ENCODE data around the gene HACD1.
"Not testable (repeated sequence)": the region's sequence is repeated elsewhere in the genome, so short reads cannot be mapped to it uniquely, and the experiment has no call there.

The HACD1 gene

DNA sequence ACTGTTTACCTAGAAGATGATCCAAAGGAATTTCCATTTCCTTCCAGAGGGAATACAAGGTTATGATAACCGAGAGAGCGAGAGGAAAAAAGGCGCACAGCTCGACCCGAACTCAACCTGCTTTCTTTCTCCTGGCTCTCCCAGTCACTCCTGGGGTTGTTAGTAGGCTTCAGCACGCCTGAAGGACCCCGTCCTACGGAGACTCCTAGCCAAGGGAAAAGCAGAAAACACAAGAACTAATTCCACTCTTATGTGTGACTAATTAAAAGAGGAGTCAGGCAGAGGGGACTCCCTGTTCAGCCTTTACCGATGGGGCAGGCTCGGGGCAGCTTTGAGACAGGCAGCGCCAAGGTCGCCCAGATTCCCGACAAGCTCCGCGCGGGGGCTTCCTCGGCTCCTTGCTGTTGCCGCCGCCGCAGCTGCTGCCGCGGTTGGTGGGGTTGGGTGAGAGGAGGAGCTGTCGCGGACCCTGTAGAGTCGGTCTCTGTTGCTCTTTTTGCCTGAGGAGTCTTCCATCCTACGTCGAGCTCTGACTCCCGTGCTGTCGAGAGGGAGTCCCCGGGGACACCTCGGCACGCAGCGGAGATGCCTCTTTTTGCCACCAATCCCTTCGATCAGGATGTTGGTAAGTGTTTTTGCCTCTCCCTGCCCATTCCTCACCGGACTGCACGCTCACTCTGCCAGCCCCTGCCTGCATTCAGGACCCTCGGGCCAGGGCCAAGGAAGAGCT lies 26.7 kb upstream of the HACD1 start, which contains the start of gene STAM:
TSS of gene STAM (plus strand) at position 397 of the 730 bp plus-strand sequence. CDS start at position 586, 189 bp downstream.
- peak; percentile 79 to 90 (median 82) for DNase-seq (ENCODE audit: low read depth in 3 of 3, low spot score in 1 of 3)

GRCh38 chr10:17643339-17643754 lies 26.2 kb upstream of the HACD1 start:
- no peak for DNase-seq (ENCODE audit: low read depth in 3 of 3, low spot score in 1 of 3)

DNA sequence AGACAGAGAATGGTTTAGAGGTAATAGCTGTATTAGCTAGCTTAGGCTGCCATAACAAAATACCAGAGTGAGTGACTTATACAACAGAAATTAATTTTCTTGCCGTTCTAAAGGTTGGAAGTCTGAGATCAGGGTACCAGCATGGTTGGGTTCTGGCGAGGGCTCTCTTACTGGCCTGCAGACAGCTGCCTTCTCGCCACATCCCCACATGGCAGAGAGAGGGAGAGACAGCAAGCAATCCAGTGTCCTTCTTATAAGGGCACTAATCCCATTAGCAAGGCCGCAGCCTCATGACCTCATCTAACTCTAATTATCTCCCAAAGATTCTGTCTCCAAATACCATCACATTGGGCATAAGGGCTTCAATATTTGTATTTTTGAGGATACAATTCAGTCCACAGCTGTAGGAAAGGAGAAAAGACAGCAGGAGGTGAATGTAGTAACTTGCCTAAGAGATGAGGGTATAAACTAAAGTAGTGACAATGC lies 23.2 kb upstream of the HACD1 start:
- DNase-seq (ENCODE audit: low read depth in 3 of 3, low spot score in 1 of 3), result no peak

GRCh38 chr10:17637869-17638268 lies 20.7 kb upstream of the HACD1 start:
- DNase-seq (ENCODE audit: low read depth in 3 of 3, low spot score in 1 of 3), result no peak

GRCh38 chr10:17633353-17633752 lies 16.2 kb upstream of the HACD1 start:
- DNase-seq (ENCODE audit: low read depth in 3 of 3, low spot score in 1 of 3), result no peak

GRCh38 chr10:17632590-17632989 lies 15.4 kb upstream of the HACD1 start:
- not testable (repeated sequence) for DNase-seq (ENCODE audit: low read depth in 3 of 3, low spot score in 1 of 3)

DNA sequence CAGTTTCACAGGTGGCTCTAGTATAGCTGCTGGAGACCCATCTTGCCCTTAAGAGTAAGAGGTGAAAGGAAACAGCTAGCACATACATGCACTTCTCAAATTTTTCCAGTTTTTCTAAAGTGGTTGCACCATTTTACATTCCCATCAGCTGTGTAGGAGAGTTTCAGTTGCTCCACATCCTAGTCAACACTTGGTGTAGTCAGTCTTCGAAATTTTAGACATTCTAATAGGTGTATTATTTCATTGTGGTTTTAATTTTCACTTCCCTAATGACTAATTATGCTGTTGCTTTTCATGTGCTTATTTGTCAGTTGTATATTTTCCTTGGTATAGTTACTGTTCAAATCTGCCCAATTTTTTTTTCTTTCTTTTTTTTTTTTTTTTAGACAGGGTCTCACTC lies 9.5 kb upstream of the HACD1 start:
- no peak for DNase-seq (ENCODE audit: low read depth in 3 of 3, low spot score in 1 of 3)

DNA sequence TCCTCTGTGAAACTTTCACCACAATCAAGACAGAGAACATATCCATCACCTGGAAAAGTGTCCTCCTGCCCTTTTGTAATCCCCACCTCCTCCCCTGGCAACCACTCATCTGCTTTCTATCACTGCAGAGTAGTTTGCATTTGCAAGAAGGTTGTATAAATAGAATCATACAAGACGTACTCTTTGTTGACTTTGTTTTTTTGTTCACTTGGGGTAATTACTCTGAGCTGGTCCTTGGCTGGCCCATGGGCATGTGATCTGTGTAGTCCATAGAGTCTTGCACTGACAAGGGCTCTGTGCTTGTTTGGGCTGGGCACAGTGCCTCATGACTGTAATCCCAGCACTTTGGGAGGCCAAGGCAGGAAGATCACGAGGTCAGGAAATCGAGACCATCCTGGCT lies 7.8 kb upstream of the HACD1 start:
- DNase-seq (ENCODE audit: low read depth in 3 of 3, low spot score in 1 of 3), result no peak

DNA sequence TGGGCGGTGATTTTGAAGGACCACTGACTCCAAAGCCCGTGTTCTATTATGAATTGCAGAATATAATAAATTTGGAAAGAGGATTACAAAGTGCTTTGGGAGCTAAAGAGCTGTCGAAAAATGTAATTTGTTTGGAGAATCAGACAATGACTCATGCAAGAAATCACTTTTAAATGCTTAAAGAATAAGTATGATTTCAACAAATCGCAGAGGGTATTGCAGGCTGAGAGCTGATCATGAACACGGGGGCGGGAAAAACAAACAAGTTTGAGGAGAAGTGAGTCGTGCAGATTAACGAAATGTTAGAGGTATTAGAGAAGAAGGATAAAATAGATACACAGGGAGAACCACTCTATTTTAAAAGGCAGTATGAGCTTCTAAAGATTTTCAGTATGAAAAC lies 4.9 kb upstream of the HACD1 start:
- DNase-seq (ENCODE audit: low read depth in 3 of 3, low spot score in 1 of 3), result no peak

DNA sequence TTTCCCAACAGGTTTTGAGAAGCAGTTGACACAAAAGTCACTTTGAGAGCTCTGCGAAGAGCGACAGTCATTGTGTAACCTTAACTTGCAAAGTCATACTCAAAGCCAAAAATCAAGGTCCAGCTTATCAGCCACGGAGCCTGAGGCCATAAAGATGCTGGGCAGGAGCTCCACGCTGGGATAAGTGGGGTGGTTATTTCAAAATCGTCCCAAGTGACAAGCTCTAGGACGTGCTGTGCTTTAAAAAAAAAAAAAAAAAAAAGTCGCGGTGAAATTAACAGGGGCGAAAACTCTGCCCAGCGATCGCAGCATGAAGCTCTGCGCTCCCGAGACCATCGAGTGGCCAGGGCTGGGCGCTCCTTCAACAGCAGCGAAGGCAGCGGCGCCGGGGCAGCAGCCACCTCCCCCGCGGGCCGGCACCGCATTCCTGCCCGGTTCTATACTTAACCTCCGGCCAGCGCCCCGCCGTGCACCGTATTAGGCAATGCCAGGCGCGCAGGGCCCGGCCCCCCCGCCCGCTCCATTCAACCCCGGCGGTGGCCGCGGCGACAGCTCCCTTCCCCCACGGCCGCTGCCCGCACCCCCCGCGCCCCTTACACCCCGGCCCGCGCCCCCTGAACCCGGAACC lies 657 bp downstream of the HACD1 start:
- peak in 1 of 3 donors; percentile 4 for DNase-seq (ENCODE audit: low read depth in 3 of 3, low spot score in 1 of 3)

- DNase-seq (ENCODE audit: low read depth in 3 of 3, low spot score in 1 of 3), result no peak
Measured at GRCh38 chr10:17609523-17610079, 7.6 kb downstream of the HACD1 start.

- no peak for DNase-seq (ENCODE audit: low read depth in 3 of 3, low spot score in 1 of 3)
Measured at GRCh38 chr10:17607603-17608332, 9.4 kb downstream of the HACD1 start.

- no peak for DNase-seq (ENCODE audit: low read depth in 3 of 3, low spot score in 1 of 3)
Measured at GRCh38 chr10:17607060-17607459, 10.1 kb downstream of the HACD1 start.

DNA sequence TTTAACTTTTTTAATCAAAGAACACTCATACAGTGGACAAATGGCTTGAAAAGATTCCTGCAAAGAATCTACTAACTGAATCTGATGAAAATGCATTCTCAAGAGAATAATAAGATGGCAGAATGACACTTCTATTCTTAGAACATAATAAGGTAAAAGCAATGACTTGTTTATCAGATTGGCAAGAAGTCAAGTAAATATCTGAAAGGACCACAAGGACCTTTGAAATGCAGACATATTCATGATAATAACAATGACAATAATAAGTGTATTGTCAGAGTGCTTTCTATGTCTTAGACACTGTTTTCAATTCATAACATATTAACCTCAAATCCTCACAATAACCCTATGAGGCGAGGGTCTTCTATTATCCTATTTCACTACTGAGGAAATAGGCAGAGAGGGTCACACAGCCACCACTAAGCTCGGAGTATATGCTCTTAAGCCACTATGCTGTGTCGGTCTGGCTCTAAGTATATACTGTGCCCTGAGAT lies 10.6 kb downstream of the HACD1 start:
- DNase-seq (ENCODE audit: low read depth in 3 of 3, low spot score in 1 of 3), result no peak

DNA sequence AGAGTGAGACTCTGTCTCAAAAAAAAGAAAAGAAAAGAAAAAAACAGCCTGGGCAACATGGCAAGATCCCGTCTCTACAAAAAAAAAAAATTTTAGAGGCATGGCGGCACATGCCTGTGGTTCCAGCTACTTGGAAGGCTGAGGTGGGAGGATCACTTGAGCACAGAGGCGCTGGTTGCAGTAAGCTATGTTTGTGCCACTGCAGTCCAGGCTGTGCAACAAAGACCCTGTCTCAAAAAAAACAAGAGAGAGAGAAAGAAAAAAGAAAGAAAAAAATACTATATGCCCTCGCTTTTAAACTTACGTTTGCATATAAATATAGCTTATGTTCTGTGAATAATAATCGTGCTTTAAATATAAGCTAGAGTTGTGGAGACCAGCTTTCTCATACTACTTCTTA lies 11.2 kb downstream of the HACD1 start:
- no peak for DNase-seq (ENCODE audit: low read depth in 3 of 3, low spot score in 1 of 3)

GRCh38 chr10:17599089-17599488 lies 18.1 kb downstream of the HACD1 start:
- no peak for DNase-seq (ENCODE audit: low read depth in 3 of 3, low spot score in 1 of 3)

DNA sequence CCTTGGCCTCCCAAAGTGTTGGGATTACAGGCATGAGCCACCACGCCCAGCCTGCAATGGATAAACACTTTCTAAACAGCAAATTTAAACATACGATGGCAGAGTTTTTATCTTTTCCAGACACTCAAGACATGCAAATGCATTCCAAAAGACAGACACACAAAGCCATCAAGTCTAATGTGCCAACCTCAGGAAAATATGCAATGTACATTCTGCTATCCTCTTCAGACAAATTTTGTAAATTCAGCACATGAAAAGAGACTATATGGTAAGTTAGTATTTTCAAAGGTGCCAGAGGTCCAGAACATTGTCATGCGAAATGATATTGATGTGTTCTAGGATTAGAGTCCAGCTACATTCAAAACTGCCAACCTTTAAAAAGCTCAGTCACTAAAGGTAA lies 19.8 kb downstream of the HACD1 start:
- no peak for DNase-seq (ENCODE audit: low read depth in 3 of 3, low spot score in 1 of 3)

GRCh38 chr10:17590969-17591645 lies 26.1 kb downstream of the HACD1 start:
- DNase-seq (ENCODE audit: low read depth in 3 of 3, low spot score in 1 of 3), result no peak

GRCh38 chr10:17589316-17589715 lies 27.9 kb downstream of the HACD1 start:
- not testable (repeated sequence) for DNase-seq (ENCODE audit: low read depth in 3 of 3, low spot score in 1 of 3)

DNA sequence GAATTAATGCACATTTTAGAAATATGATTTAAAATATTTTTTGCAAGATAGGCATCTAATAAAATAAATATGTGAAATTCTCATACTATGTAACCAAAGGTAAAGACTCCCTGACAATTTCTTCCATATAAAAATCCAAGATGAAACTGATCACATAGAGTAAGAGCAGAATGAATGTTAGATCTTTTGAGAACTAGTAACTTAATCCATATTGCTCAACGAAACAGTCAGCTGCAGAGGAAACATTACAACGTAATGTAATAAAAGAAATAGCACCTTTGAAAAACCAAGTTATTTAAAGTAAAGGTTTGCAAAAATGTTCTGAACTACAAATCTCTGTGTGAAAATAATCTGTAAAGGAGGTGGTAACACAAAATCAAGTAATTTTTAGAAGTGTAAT lies 28.8 kb downstream of the HACD1 start:
- DNase-seq (ENCODE audit: low read depth in 3 of 3, low spot score in 1 of 3), result no peak

- not testable (repeated sequence) for DNase-seq (ENCODE audit: low read depth in 3 of 3, low spot score in 1 of 3)
Measured at GRCh38 chr10:17587321-17587720, 29.9 kb downstream of the HACD1 start.

Measured in stimulated activated CD4-positive, alpha-beta T cell treated with anti-CD3 and anti-CD28 coated beads, TNF-alpha, amount 100 ng/mL, for 1 hour (primary cell).